Hematopoietic multipotent progenitor cell treated with erythropoietin and hydrocortisone succinate and interleukin-3 and kit ligand, for 15 days (in vitro differentiated cells): ENCODE results near the gene LRRC2.
A peak's percentile ranks its signal among the peaks of the same experiment; 100 is the strongest.
"Not testable (repeated sequence)": the region's sequence is repeated elsewhere in the genome, so short reads cannot be mapped to it uniquely, and the experiment has no call there.

Experiments
- DNase-seq: peaks from one replicate; pipeline ENCODE4 v3.0.0-alpha.2; 2015; ENCODE audit warnings: low spot score

The LRRC2 gene

DNA sequence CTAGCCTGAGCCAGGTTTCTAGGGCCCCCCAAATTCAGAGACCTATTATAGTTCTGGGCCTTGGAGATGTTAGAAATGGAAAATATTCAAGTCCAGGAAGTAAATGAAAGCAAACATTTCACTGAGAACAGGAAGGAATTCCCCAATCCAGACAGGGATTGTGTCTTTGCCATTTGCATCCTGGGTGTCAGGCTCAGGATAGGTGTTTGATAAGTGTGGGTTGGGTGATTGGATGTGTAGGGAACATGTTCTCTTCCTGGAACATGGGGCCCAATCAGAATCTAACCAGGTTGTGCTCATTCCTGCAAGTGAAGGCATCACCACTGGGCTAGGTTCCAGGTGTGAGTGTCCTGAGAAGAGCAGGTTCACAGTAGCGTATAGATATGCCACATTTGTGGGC is 14.6 kb upstream of the LRRC2 start:
- no peak for DNase-seq

DNA sequence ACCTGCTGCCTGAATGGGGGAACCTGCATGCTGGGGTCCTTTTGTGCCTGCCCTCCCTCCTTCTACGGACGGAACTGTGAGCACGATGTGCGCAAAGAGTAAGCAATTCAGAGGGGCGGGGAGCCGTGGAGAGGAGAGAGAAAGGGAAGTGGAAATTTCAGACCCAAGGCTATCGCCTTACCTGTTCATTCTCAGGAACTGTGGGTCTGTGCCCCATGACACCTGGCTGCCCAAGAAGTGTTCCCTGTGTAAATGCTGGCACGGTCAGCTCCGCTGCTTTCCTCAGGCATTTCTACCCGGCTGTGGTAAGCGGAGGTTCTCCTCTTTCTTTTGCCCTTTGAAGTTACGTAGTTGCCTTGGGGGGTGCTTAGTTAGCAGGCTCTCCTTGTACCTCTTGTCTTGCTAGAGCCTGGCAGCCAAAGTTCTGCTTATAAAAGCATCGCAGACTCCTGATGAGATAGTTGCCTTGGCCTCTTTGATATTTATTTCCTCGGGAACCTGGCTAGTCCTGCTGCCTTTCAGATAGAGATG is 13.7 kb upstream of the LRRC2 start:
- DNase-seq: no peak

DNA sequence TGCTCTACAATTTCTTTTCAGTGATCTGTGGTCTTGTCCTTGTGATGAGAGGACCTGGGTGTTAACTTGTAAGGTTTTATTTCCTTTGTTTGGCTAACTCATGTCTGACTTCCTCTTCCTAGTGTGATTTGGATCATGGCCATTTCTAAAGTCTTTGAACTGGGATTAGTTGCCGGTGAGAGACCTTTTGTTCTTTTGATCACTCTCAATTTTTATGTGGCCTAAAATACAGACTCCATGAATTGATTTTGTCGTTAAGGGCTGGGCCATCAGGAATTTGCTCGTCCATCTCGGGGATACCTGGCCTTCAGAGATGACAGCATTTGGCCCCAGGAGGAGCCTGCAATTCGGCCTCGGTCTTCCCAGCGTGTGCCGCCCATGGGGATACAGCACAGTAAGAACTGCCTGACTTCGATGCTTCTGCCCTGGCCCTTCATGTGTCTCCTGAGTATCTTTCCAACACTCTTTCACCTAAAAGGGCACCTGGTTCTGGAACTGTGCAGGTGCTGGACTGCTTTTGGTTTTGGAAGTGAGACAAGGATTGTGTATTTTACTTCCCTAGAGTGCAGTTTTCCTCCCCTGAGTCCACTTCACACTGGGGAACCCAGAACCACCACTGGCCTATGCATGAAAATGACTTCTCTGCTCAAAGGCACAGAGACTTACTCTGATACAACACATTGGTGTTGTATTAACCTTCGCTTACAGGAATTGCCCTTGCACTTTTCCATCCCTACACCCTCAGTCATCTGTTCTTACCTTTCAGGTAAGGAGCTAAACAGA is 13.1 kb upstream of the LRRC2 start:
- no peak for DNase-seq

DNA sequence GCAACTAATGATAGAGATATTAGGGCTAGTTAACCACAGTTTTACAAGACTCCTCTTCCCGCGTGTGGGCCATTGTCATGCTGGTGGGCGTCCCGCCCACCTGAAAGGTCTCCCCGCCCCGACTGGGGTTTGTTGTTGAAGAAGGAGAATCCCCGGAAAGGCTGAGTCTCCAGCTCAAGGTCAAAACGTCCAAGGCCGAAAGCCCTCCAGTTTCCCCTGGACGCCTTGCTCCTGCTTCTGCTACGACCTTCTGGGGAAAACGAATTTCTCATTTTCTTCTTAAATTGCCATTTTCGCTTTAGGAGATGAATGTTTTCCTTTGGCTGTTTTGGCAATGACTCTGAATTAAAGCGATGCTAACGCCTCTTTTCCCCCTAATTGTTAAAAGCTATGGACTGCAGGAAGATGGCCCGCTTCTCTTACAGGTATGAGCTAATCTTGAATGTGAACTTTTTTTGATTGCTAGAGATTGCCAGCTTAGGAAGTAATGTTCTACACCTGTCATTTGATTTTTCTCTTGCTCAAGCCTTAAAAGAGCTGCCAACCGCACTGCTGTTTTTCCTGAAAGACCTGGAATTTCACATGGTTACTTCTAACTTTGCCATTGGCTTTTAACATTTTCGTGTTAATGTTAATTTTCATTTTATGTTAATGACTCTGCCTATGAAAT is 11.6 kb upstream of the LRRC2 start:
- not testable (repeated sequence) for DNase-seq

DNA sequence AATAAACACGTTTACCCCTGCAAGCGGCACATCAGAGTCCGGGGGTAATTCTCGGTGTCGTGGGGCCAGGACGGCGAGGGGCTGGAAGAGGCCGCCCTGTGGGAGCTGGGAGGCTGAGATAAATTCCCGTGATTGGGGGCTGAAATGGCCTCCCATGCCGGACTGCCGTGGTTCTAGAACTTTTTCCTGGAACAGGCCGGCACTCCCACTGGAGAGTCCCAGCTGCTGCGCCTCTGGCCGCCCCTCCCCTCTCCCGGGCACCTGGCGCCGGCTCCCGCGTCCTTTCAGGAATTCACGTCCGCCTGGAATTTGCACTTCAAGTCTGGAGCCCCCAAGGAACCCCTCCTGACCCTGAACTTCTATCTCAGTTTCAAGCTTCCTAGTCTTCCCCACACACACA is 10.8 kb upstream of the LRRC2 start:
- no peak for DNase-seq

DNA sequence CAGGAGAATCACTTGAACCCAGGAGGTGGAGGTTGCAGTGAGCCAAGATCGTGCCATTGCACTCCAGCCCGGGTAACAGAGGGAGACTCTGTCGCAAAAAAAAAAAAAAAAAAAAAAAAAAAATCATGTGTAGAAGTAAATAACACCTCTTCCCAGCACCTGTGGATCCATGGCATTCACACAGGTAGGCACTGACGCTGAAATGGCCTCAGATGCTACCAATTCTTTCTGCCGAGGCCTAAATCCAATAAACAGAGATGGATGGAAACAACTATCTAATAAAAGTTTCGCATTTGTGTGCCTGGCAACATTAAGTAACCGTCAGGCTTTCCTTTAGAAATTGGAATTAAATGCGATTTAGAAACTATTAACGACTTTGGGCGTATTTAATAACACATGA is 10.3 kb upstream of the LRRC2 start:
- no peak for DNase-seq

DNA sequence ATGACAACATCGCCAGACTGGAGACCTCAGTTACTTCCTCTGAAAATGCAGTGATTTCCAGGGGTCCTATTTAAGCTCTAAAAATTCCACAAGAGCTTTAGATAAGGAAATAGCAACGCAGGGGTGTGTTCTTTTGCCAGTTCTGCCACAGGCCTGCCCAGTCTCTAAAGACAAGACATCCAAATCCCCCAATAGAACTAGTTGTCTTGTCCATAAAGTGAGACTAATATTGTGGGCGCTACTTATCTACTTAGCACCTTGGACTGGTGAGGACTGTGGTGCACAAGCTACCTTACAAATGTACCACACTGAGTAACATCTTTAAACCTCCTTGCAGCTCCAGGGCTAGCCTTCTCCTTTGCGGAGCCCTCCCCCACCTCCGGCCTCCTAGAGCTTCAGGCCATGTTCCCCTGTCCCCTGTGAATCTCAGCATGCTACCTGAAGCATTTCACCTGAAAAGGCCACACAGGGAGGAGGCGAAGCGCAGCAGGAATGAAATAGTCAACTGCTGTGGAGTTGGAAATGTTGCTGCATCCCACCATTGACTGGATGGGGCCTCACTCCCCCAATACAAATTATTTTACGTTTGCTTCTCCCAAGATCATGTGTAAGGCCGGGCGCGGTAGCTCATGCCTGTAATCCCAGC is 9.6 kb upstream of the LRRC2 start:
- DNase-seq: no peak

DNA sequence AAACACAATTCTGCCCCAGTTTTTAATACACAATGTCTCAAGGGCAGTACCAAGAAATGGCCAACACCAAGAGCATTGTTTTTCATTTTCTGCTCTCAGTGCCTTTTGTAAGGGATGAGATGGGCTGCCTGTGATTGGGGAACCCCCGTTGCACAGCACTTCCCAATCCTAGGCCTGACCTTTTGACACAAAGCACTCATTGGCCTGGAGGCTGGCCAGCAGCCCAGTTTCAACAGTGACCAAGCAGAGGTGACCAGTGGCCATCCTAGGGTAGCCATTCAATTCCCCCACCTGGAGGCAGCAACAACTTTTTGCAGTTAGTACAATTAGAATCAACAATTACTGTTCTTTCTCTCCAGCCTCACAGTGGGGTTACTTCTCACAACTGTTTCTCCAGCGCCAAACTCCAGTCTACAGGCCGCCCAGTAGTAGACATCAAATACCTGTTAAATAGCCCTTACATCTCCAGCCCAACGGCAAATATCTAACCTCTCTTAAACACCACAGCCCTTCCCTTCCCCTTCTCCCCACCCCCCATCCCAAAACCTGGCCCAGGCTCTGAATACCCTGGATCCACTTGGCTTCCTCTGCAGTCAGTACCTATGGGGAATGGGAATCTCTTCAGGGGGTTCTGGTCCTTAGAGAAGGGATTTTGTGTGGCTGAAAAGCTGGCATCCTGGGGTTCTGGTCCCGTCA is 8.9 kb upstream of the LRRC2 start:
- no peak for DNase-seq

DNA sequence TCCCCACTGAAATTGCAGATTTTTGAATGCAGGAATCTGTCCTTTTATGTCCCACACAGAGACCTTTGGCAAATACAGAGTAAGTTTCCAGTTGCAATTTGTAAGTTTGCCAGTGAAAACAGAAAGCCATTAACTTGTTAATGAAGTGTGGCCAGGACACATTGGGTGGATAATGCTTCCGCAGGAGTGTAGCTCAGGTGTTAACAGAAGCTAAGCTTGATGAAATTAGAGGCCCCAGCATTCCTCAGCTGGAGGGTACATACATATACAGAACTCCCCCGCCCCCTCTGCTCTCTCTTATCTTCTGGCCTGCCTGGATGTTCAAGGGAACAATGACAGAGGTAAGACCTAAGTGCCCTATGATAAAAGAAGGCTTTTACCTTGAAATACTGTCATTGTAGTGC is 8.1 kb upstream of the LRRC2 start:
- DNase-seq: no peak

DNA sequence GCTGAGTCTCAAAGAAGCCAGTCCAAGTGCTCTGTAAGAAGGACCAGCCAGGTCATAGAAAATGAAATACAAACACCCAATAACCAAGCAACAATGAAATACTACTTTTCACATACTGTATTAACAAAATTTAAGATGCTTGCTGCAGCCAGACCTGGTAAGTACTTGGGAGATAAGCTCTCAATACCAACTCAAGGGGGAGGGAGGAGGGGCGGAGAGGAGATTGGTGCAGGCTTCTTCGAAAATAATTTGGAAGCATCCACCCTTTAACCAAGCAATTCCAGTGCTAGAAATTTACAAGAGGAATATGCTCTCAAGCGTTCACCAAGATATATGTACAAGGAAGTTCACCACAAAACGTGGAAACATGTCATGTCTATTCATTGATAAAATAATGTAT is 7.6 kb upstream of the LRRC2 start:
- DNase-seq: no peak

DNA sequence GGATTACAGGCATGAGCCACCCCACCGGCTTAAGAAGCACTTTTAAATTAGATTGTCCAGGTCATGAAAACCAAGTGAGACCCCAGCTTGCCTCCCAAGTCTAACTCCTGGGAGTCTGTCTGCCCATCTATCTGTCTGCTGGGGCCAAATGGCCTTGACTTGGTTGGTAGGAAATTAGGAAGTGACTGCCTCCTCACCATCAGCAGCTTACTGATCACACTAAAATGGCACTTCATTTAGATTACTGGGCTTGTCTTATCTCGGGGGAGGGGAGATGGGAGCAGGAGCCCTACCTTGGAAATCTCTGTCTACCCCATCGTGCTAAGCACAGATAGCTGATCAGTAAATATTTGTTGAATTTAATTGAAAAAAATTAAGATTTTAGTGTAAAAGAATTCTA is 5.6 kb upstream of the LRRC2 start:
- no peak for DNase-seq

DNA sequence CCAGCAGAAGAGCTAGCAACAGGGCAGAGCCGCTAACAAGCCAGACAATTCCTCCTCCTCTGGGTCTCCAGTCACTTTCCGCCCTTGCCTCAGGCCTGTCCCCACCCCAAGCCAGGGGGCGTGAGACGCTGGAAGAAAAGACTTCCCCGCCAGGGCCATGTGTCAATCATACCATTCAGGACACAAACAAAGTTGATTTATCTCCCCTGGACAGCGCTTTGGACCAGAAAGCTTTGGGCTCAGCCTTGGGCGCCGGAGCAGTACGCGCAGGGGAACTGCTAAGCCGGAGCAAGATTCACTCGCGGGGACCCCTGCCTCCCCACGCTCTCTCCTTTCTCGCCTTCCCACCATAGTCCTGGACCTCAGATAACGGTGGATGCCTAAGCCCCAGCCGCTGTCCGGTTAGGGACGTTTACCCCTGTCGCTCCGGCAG is 479 bp downstream of the LRRC2 start:
- peak; percentile 37 for DNase-seq

DNA sequence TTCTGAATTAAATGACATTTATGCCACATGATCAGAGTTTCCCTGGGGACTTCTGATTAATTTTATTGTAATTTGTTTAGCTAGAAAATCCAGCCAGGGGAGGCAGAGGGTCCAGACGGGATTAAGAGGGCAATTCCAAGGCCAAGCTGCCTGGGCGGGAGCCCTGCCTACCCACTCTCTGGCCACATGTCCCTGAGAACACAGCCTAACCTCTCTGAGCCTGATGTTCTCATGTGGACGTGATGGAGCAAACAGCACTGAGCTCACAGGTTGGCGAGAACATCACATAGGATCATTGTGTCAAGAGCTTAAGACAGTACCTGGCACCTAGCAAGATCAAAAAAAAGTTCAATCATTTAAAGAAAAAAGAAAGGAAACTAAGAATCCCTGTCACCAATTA is 1.0 kb downstream of the LRRC2 start:
- DNase-seq: no peak

DNA sequence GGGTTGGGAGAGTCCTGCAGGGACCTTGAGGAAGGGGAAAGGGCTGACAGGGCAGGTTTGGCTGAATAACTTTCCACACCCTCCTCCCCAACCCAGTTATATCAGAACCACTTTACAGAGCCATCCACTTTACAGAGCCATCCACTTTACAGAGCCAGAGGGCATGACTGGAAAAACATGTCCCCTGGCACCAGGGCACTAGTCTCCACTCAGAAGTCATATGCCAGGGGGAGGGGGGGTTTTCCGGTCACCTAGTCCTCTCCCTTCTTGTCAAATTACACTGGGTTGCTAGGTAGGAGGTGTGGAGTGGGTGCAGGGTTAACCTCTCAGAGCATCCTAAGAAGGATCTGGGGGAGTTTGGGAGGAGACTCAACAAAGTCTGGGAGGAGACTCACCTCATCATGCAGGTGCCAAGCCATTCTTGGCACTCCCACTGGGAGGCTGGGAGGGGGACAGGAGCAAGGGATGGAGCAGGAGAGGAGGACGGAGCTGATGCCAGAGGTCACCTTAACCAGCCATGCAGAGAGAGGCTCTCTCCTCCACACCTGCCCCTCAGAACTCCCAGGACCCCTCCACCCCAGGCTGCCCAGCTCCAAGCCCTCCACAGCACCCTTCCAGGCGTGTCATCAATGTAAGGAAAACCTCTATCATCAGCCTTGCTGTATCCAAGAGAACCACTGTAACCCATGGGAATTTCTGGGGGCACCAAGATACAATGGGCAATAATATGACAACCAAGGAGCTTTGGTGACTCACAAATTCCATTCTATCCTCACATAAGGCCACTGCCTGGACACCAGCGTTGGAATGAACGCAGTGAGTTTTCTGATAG is 1.7 kb downstream of the LRRC2 start:
- no peak for DNase-seq

DNA sequence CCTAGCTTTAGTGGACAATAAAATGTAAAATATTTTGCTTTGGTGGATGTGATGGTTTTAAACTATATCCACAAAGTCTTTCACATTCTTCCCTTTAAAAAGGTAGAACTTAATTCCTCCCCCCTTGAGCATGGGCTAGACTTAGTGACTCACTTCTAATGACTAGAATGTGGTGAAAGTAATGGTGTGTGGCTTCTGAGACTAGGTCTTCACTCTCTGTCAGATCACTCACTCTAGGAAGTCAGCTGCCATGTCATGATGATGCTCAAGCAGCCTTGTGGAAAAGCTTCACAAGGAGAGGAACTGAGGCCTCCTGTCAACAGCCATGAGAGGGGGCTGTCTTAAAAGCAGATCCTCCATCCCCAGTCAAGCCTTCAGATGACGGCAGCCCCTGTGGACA is 4.2 kb downstream of the LRRC2 start:
- DNase-seq: peak; percentile 34

DNA sequence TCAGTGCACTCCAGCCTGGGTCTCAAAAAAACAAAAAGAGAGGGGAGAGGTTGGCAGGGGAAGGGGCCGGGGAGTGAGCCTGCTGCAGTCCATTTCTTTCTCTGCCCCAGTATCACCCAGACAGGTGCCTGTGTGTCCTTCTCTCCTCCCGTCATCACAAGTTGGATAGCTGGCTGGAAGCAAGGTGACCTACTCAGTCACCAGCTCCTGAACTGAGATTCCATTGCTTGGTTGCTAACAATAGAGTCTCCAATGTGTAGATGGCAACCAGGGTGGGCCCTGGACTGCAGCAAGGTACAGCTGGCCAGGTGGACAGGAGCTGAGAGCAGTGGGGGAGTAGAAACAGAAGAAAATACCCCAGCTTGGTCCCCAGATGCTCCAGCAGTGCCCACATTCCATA is 4.6 kb downstream of the LRRC2 start:
- no peak for DNase-seq

DNA sequence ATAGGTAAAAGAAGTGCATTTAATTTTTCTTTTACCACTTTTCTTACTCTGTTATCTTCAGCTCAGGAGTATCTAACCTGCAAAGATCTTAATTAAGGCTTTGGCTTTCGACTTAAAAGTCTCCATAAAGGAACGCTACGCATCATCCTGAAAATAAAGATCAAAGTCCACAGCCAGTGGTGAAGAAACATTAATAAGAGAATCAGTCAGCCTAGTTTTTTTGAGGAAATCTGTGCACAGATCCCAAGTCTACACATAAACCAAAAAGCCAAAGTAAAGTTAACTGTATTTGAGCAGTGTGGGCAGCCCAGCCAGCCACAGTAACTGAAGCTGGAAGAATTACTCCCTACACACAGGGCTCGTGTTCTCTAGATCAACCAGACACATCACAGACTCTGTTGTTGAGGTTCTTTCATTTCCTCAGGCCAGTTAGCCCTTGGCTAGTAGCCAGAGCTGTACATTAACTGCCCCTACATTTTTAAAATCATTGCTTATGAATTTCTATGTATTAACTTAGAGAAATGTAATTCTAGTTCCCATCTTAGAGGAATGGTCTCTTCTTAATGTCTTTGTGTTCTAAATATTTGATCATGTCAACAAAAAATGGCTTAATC is 6.9 kb downstream of the LRRC2 start:
- DNase-seq: no peak

DNA sequence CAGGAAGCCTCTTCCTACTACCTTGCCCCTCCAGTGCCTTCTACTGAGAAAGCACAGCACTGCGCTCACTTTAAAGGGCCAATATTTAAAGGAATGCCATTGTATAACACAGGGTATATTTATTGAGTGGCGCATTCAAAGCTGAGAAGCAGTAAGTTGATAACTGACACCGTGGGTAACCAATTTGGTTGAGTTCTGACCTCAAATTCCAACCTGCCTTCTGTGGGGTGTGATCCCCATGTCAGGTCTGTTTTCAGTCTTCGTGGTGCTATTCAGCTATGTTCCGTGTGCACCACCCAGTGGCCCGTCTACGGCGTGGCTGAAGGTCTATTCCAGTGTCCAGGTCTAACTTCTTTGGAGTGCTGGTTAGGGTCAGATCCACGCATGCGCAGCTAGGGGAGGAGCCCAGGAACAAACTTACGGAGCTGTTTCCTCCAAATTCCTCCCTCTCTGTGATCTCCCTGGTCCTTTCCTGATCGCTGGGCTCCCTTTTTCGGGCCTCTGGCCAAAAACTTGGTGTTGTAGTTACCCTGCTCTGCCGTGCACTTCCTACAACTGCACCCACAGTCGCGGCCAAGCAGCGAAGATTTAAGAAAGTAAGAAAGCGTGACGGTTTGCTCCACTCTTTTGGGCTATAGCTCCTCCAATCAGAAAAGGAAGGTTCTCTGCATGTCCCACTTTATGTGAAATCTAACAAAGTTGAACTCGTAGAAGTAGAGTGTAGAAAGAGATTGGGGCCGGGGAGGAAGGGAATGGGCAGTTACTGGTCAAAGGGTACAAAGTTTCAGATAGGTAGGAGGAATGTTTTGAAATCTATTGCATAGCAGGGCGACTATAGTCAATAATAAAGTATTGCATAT is 7.7 kb downstream of the LRRC2 start:
- DNase-seq: peak; percentile 88

DNA sequence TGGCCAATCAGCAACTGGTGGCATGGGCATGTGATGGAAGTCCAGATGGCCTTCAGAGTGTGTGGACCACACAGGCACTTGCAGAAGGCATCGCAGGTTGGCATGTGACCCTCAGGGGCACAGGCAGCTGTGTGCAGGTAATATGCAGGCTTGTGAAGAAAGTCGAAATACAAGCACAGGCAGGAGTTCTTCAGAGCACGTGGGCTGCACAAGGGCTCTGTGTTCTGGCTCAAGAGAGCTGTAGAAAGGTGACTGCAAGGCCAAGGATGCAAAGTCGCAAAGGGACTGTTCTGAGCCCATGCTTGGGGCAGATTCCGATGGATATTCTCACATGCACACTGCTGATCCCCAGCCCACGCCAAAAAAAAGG is 8.3 kb downstream of the LRRC2 start:
- no peak for DNase-seq

DNA sequence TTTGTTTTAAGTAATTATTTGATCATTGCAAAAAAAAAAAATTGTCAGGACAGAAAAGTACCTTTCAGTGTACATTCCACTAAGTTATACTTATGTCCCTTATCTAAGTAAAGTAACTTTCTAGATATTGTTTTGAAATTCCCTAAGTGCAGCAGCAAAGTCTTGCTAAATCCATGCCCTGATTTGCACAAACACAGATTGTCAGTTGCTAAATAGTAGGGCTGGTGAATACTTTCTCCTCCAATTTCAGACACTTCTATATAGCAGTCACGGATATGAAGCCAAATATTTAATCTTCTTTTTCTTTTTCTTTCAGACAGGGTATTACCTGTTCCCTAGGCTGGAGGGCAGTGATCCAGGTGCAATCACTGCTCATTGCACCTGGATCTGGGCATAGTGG is 12.9 kb downstream of the LRRC2 start:
- DNase-seq: no peak
